Endothelial cell of umbilical vein (primary cell): Measurements from ENCODE around the gene PITPNM2. TPM values are rescaled to one million over a fixed set of nuclear protein-coding genes. Genes with fewer than 3 reads are reported as not detected.

Experiments
- BruUV-seq: library from RNA; stranded (reverse); fragments of 400-500 nt; replicated peaks from 2 replicates; lab custom pipeline; 2021; lab: Mats Ljungman, UMichigan
- CTCF ChIA-PET: fragments of 300-600, 350-600 bp; sonication (Branson Sonifier 250); formaldehyde crosslinking; loops from one replicate; lab custom pipeline; 2021; ENCODE audit warnings: antibody characterized with exemption, inconsistent platforms; lab: Charles Lee
- POLR2A ChIA-PET: fragments of 300-600, 350-600 bp; sonication (Branson Sonifier 250); formaldehyde crosslinking; loops from one replicate; lab custom pipeline; 2021; ENCODE audit warnings: antibody characterized with exemption, inconsistent platforms; lab: Charles Lee
- DNase-seq: peaks from one replicate; pipeline ENCODE4 v3.0.0-alpha.2; 2011; ENCODE audit warnings: low read depth, low spot score
- FAIRE-seq: peaks from 2 replicates; lab custom pipeline; 2011; peaks lifted over from hg19 to GRCh38; lab: Jason Lieb, UNC
- H2AFZ ChIP-seq: 2 replicates; pipeline ENCODE4 v1.6.0; 2012; ENCODE audit warnings: low read depth, low read length, control low read depth, inconsistent platforms
- H3K27ac ChIP-seq: 2 replicates; pipeline ENCODE4 v1.5.1; 2011; ENCODE audit warnings: low read depth, mild to moderate bottlenecking, control low read depth, low read length, moderate library complexity; ENCODE audit not compliant: insufficient read depth
- H3K27me3 ChIP-seq, 2 experiments: 2 replicates each; pipeline versions ENCODE4 v1.6.0 to v1.6.1; 2011; ENCODE audit warnings: low read length in 2 of 2, mixed read lengths in 1 of 2; ENCODE audit not compliant: control insufficient read depth in 2 of 2, insufficient read depth in 2 of 2
- H3K36me3 ChIP-seq, 2 experiments: 2 replicates in 1 of 2; 3 replicates in 1 of 2; pipeline ENCODE4 v1.5.1; 2011; ENCODE audit warnings: low read length in 2 of 2, mild to moderate bottlenecking in 1 of 2, moderate library complexity in 1 of 2; ENCODE audit not compliant: control insufficient read depth in 2 of 2, insufficient read depth in 2 of 2; ENCODE audit errors: extremely low read depth in 1 of 2
- H3K4me1 ChIP-seq: 3 replicates; pipeline ENCODE4 v1.5.1; 2011; ENCODE audit warnings: mild to moderate bottlenecking, low read length; ENCODE audit not compliant: control insufficient read depth, insufficient read depth; ENCODE audit errors: extremely low read depth
- H3K4me2 ChIP-seq: 2 replicates; pipeline ENCODE4 v1.6.1; 2011; ENCODE audit warnings: low read length, control low read depth, mixed read lengths; ENCODE audit not compliant: insufficient read depth
- H3K4me3 ChIP-seq, 3 experiments: fragments of 200-600 bp in 1 of 3; sonication (generic), shearing (Covaris generic) in 1 of 3; replicated peaks in 1 of 3; 2 replicates each; pipeline ENCODE4 v1.5.1; 2011 to 2016; ENCODE audit warnings: control low read depth in 3 of 3, low read length in 3 of 3, mild to moderate bottlenecking in 2 of 3, inconsistent platforms in 1 of 3, low read depth in 1 of 3, moderate library complexity in 1 of 3; ENCODE audit not compliant: insufficient read depth in 1 of 3
- H3K79me2 ChIP-seq: 2 replicates; pipeline ENCODE4 v1.6.0; 2012; ENCODE audit warnings: low read length, inconsistent platforms; ENCODE audit not compliant: control insufficient read depth, insufficient read depth
- H3K9ac ChIP-seq: replicated peaks from 2 replicates; pipeline ENCODE3; 2011; ENCODE audit warnings: low read length, control low read depth; ENCODE audit not compliant: insufficient read depth; ENCODE audit errors: extremely low read depth
- H3K9me1 ChIP-seq: replicated peaks from 3 replicates; pipeline ENCODE4 v1.6.0; 2011; ENCODE audit warnings: mild to moderate bottlenecking, low read length; ENCODE audit not compliant: control insufficient read depth, insufficient read depth; ENCODE audit errors: extremely low read depth
- H3K9me3 ChIP-seq: replicated peaks from 2 replicates; pipeline ENCODE4 v1.5.1; 2012; ENCODE audit warnings: low read length, inconsistent platforms; ENCODE audit not compliant: control insufficient read depth, insufficient read depth
- H4K20me1 ChIP-seq: replicated peaks from 2 replicates; pipeline ENCODE3; 2011; ENCODE audit warnings: mild to moderate bottlenecking, low read length; ENCODE audit not compliant: control insufficient read depth, insufficient read depth; ENCODE audit errors: extremely low read depth
- EZH2 ChIP-seq: IDR thresholded peaks from 2 replicates; pipeline ENCODE4 v1.6.1; 2012; ENCODE audit warnings: borderline replicate concordance, low read depth, mild to moderate bottlenecking, moderate library complexity, low read length, inconsistent platforms; ENCODE audit not compliant: severe bottlenecking
- FOS ChIP-seq: IDR thresholded peaks from 2 replicates; pipeline ENCODE4 v1.6.1; 2011; ENCODE audit warnings: mild to moderate bottlenecking, low read length, moderate library complexity, borderline replicate concordance; ENCODE audit not compliant: insufficient read depth
- GATA2 ChIP-seq: IDR thresholded peaks from 2 replicates; pipeline ENCODE4 v1.7.0; 2011; ENCODE audit warnings: low read depth, mild to moderate bottlenecking, moderate library complexity, mixed read lengths, low read length; ENCODE audit not compliant: insufficient read length, insufficient read depth
- JUN ChIP-seq: IDR thresholded peaks from 2 replicates; pipeline ENCODE4 v1.6.1; 2011; ENCODE audit warnings: borderline replicate concordance, low read depth; ENCODE audit not compliant: insufficient read length, insufficient read depth
- MYC ChIP-seq: IDR thresholded peaks from one replicate; pipeline ENCODE4 v1.6.1; 2011; ENCODE audit warnings: mild to moderate bottlenecking, low read depth, low read length
- POLR2A ChIP-seq: IDR thresholded peaks from 2 replicates; pipeline ENCODE4 v1.6.1; 2012; ENCODE audit warnings: low read depth, mild to moderate bottlenecking, control low read depth, low read length
- POLR2AphosphoS5 ChIP-seq: IDR thresholded peaks from 2 replicates; pipeline ENCODE4 v1.6.1; 2012; ENCODE audit warnings: low read depth, mild to moderate bottlenecking, control low read depth, low read length, moderate library complexity; ENCODE audit not compliant: insufficient read depth
- dilution Hi-C: fragments of 300-500 bp; cut with MboI; formaldehyde crosslinking; loops from one replicate; pipeline ENCODE4 v1.15.0; 2019; ENCODE audit warnings: low sequenced_read_pairs; ENCODE audit not compliant: extremely low pct_ligation_motif_present
- intact Hi-C: fragments of 100-400 bp; cut with micrococcal nuclease; formaldehyde crosslinking; loops from one replicate; pipeline ENCODE4 v1.10.0; 2022
- polyA plus RNA-seq, 4 experiments: library from polyadenylated mRNA; depleted of rRNA in 3 of 4; stranded (reverse) in 3 of 4; unstranded in 1 of 4; fragments of >200 nt; gene quantifications; 2 replicates each; pipeline versions ENCODE4 v1.2.1 to v1.2.3, GENCODE V29; 2011 to 2012; ENCODE audit warnings: missing spikeins in 1 of 4
- total RNA-seq: library from RNA; stranded (reverse); gene quantifications from 2 replicates; pipeline ENCODE4 v1.2.3, GENCODE V29; 2021
- TF ChIP-seq, protein P1 (sequence below): IDR thresholded peaks from 2 replicates; pipeline ENCODE4 v1.6.1; 2011; ENCODE audit not compliant: insufficient read depth, insufficient read length
- TF ChIP-seq, protein P2 (sequence below), 2 donors: IDR thresholded peaks; 1 replicate in 1 of 2; 2 replicates in 1 of 2; pipeline ENCODE4 v1.5.1; 2011; ENCODE audit warnings: low read length in 2 of 2, mild to moderate bottlenecking in 2 of 2, moderate library complexity in 2 of 2, control low read depth in 1 of 2, inconsistent platforms in 1 of 2, low read depth in 1 of 2; ENCODE audit not compliant: insufficient read depth in 1 of 2; ENCODE audit errors: extremely low read depth in 1 of 2

PITPNM2 gene
- total and polyA plus RNA-seq, 2 donors (not counting 3 experiments of a cell fraction or from before 2014, with no cell fraction given), result 4.2 to 15.9 TPM

DNA sequence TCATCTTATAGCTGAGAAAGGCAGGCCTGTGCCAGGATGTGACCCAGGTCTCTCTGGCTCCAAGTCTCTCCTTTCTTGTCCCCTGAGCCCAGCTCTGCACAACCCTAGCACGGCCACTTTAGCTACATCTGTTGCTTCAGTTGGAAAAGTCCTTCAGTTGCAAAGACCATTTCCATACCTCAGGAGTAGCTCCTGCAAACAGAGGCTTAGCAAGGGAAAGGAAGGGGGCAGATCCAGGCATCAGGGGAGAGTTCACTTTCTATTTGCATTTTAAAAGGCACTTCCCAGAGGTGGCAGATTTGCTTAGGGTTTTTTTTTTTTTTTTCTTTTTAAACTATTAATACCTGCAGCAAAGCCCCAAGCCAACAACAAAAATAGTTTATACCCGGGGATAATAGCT, 3.0 kb upstream of the PITPNM2 start:
- Histone ChIP-seq H3K4me3 (no peak overlapping the region), H3K4me2 (no peak overlapping the region), H3K9me1 (no peaks in the 10 kb centered on the region), H2AFZ (no peak overlapping the region), H3K36me3 (peaks cover 0 to 2% of the 10 kb centered on the region in 2 experiments), H3K4me1 (peaks cover 14% of the 10 kb centered on the region), H3K9me3 (no peaks in the 10 kb centered on the region), H4K20me1 (no peaks in the 10 kb centered on the region), H3K27me3 (no peaks in the 10 kb centered on the region), H3K27ac (no peak overlapping the region), H3K79me2 (peaks cover 7% of the 10 kb centered on the region), H3K9ac (no peak overlapping the region)
- FAIRE-seq, result no peak
- dilution Hi-C loops, result no loop called here
- TF ChIP-seq POLR2AphosphoS5, result no peak
- TF ChIP-seq EZH2, result no peak
- no peak for TF ChIP-seq FOS
- no peak for TF ChIP-seq MYC
- no peak for TF ChIP-seq JUN
- no peak for TF ChIP-seq POLR2A
- TF ChIP-seq, protein P1, sequence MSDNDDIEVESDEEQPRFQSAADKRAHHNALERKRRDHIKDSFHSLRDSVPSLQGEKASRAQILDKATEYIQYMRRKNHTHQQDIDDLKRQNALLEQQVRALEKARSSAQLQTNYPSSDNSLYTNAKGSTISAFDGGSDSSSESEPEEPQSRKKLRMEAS, result no peak
- TF ChIP-seq GATA2, result no peak
- TF ChIP-seq, protein P2, sequence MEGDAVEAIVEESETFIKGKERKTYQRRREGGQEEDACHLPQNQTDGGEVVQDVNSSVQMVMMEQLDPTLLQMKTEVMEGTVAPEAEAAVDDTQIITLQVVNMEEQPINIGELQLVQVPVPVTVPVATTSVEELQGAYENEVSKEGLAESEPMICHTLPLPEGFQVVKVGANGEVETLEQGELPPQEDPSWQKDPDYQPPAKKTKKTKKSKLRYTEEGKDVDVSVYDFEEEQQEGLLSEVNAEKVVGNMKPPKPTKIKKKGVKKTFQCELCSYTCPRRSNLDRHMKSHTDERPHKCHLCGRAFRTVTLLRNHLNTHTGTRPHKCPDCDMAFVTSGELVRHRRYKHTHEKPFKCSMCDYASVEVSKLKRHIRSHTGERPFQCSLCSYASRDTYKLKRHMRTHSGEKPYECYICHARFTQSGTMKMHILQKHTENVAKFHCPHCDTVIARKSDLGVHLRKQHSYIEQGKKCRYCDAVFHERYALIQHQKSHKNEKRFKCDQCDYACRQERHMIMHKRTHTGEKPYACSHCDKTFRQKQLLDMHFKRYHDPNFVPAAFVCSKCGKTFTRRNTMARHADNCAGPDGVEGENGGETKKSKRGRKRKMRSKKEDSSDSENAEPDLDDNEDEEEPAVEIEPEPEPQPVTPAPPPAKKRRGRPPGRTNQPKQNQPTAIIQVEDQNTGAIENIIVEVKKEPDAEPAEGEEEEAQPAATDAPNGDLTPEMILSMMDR (IDR thresholded peaks at IDR 0.05; ENCODE audit: extremely low read depth in 1 of 2, insufficient read depth in 1 of 2, low read depth in 1 of 2, low read length in 2 of 2), result no peak
- BruUV-seq, result no TSS peak
- ChIA-PET POLR2A (interaction anchor here (0.7 kb wide), 2 partner anchors 206 to 443 kb away, joined by 3 to 6 read pairs; no protein-coding TSS in a partner anchor), CTCF (interaction anchor here (1.4 to 7.2 kb wide), 2 partner anchors 110 to 128 kb away, joined by 3 to 108 read pairs; no protein-coding TSS in a partner anchor)
- no peak for DNase-seq
- intact Hi-C loops, result loop anchor here (5.0 kb wide), 1 partner anchor 78 kb away; the partner anchor contains the start of genes MPHOSPH9 and MTRFR
